K562 (cell line): ENCODE data around the gene LZTFL1. TPM values are rescaled to one million over a fixed set of nuclear protein-coding genes. Genes with fewer than 3 reads are reported as not detected.

Experiments used
- ARID1B ChIP-seq: fragments of 450-650 bp; IDR thresholded peaks from 2 replicates; pipeline ENCODE4 v1.6.1; 2016; ENCODE audit warnings: antibody characterized with exemption, mild to moderate bottlenecking, inconsistent platforms
- BCL6 ChIP-seq: fragments of 250-450 bp; sonication (Bioruptor Pico); IDR thresholded peaks from 2 replicates; pipeline ENCODE4 v1.4.0; 2020
- C11orf30 ChIP-seq: fragments of 450-650 bp; IDR thresholded peaks from 2 replicates; pipeline ENCODE4 v1.6.1; 2016; ENCODE audit warnings: low read depth, mild to moderate bottlenecking
- CBFA2T2 ChIP-seq: fragments of 450-650 bp; conservative IDR thresholded peaks from 2 replicates; pipeline ENCODE4 v1.6.1; 2017; ENCODE audit warnings: mild to moderate bottlenecking
- CTBP1 ChIP-seq: fragments of 450-650 bp; IDR thresholded peaks from 2 replicates; pipeline ENCODE4 v1.6.1; 2016; ENCODE audit warnings: borderline replicate concordance
- CTCF ChIP-seq, 3 experiments: IDR thresholded peaks in 2 of 3; conservative IDR thresholded peaks in 1 of 3; 2 replicates each; pipeline ENCODE4 v1.5.1; 2011 to 2012; ENCODE audit warnings: low read length in 3 of 3, mild to moderate bottlenecking in 3 of 3, control low read depth in 2 of 3, improper control_type of control experiment in 1 of 3, inconsistent platforms in 1 of 3, low read depth in 1 of 3, mixed read lengths in 1 of 3, moderate library complexity in 1 of 3; ENCODE audit not compliant: insufficient read depth in 2 of 3
- EGR1 ChIP-seq: fragments of 450-650 bp; conservative IDR thresholded peaks from 2 replicates; pipeline ENCODE4 v1.6.1; 2017; ENCODE audit warnings: mild to moderate bottlenecking
- ERF ChIP-seq: fragments of 450-650 bp; formaldehyde crosslinking; IDR thresholded peaks from 2 replicates; pipeline ENCODE4 v1.4.0; 2020; ENCODE audit warnings: mild to moderate bottlenecking, mixed read lengths
- FOXM1 ChIP-seq, 2 experiments: fragments of 450-650 bp in 1 of 2; sonication (generic) in 1 of 2; formaldehyde crosslinking in 1 of 2; IDR thresholded peaks; 2 replicates each; pipeline versions ENCODE4 v1.6.1 to v1.9.0; 2017 to 2022; ENCODE audit warnings: low read depth in 2 of 2, mild to moderate bottlenecking in 2 of 2, missing genetic modification reagents in 1 of 2, moderate library complexity in 1 of 2
- HDAC2 ChIP-seq: fragments of 450-650 bp; IDR thresholded peaks from 2 replicates; pipeline ENCODE4 v1.6.1; 2016; ENCODE audit warnings: mild to moderate bottlenecking
- HMBOX1 ChIP-seq: sonication (generic); IDR thresholded peaks from 2 replicates; pipeline ENCODE4 v1.6.1; 2016
- KLF13 ChIP-seq: fragments of 450-650 bp; IDR thresholded peaks from 2 replicates; pipeline ENCODE4 v1.6.1; 2016; ENCODE audit warnings: missing genetic modification characterization, low read depth, mild to moderate bottlenecking, missing compliant biosample characterization, moderate library complexity, borderline replicate concordance
- MAFK ChIP-seq: IDR thresholded peaks from 2 replicates; pipeline ENCODE4 v1.6.1; 2011; ENCODE audit warnings: low read length, improper control_type of control experiment
- NBN ChIP-seq: fragments of 450-650 bp; IDR thresholded peaks from 2 replicates; pipeline ENCODE4 v1.6.1; 2016; ENCODE audit warnings: low read depth, mild to moderate bottlenecking
- NCOR1 ChIP-seq: fragments of 450-650 bp; IDR thresholded peaks from 2 replicates; pipeline ENCODE4 v1.6.1; 2016; ENCODE audit warnings: mild to moderate bottlenecking, moderate library complexity
- NFIX ChIP-seq: fragments of 250-450 bp; sonication (Bioruptor Pico); IDR thresholded peaks from 2 replicates; pipeline ENCODE4 v1.4.0; 2020; ENCODE audit warnings: low read depth, mild to moderate bottlenecking, moderate library complexity
- STAT5A ChIP-seq: IDR thresholded peaks from 2 replicates; pipeline ENCODE4 v1.6.1; 2012; ENCODE audit warnings: low read length, inconsistent platforms, borderline replicate concordance
- TBL1XR1 ChIP-seq, 2 experiments: IDR thresholded peaks; 2 replicates each; pipeline ENCODE4 v1.6.1; 2012; ENCODE audit warnings: improper control_type of control experiment in 2 of 2, low read length in 2 of 2, mild to moderate bottlenecking in 1 of 2
- UBTF ChIP-seq, 2 experiments: IDR thresholded peaks; 2 replicates each; pipeline ENCODE4 v1.6.1; 2012; ENCODE audit warnings: improper control_type of control experiment in 2 of 2, low read depth in 2 of 2, low read length in 2 of 2, borderline replicate concordance in 1 of 2
- ZBTB2 ChIP-seq: fragments of 450-650 bp; IDR thresholded peaks from 2 replicates; pipeline ENCODE4 v1.6.1; 2016; ENCODE audit warnings: antibody characterized with exemption
- ZEB2 ChIP-seq: fragments of 450-650 bp; IDR thresholded peaks from 2 replicates; pipeline ENCODE4 v1.6.1; 2016
- polyA plus RNA-seq, 8 experiments: library from polyadenylated mRNA; depleted of rRNA in 4 of 8; stranded (reverse) in 5 of 8; unstranded in 3 of 8; fragments of >200 nt; fragmentation: Nextera tagmentation in 2 of 8; fragmentation: Illumina TruSeq in 1 of 8; extraction: Ambion mirVana in 2 of 8; extraction: Trizol in 1 of 8; gene quantifications; 2 replicates each; pipeline versions ENCODE4 v1.2.1 to v1.2.3, GENCODE V29; 2011 to 2014; ENCODE audit warnings: inconsistent platforms in 1 of 8, missing spikeins in 1 of 8
- total RNA-seq, 7 experiments: library from RNA; depleted of rRNA in 6 of 7; stranded (reverse); fragments of >200 nt in 6 of 7; fragmentation: Illumina TruSeq in 2 of 7; extraction: Trizol in 2 of 7; gene quantifications; 2 replicates each; pipeline versions ENCODE4 v1.2.1 to v1.2.3, GENCODE V29; 2011 to 2021; ENCODE audit warnings: low replicate concordance in 1 of 7

The LZTFL1 gene
- total and polyA plus RNA-seq, 9 of the 15 experiments (the other 6 are each of a cell fraction or from before 2014, with no cell fraction given) = 10.7 to 33.7 (median 15.3) TPM

DNA sequence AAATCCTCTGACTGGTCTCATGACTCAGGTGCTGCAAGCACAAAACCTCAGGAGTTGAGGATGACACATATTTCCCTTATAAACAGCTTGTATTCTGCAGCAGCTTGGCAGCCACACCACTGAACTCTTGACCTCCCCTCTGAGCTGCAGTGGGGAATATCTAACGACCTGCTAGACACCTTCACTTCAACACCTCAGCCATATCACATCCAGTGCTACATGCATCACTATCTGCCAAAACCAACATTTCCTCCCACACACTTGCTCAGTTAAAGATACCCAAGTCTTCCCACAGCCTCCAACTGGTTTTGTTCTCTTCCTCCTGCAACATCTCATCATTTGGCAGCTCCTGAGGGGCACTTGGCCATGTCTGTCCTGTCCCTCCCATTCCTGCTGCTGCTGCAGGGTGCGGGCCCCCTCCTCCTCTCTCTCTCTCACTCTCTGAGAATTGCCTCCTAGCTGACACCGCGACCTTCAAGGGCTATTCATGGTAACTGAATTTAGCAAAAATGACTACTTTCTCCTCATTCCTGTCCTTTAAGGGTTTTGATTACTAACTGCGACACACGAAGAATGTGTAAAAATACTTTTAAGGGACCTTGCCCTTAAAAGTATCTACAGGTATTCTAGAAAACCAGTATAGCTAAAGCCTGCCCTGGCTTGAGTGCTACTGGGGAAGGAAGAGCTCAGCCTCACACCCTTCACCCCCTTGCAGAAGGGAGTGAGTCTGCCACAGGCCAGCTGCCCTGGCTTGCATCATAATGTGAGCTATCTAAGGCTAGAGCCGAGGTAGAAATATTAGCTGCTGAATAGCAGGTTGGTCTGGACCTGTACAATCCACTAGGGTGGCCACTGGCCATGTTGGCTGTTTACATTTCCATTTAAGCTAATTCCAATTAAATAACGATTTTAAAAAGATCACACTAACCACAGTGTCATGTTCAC is 39.4 kb upstream of the LZTFL1 start (continued):
- TF ChIP-seq ZBTB2 (0 out of 2 replicates have a peak, but pooled peaks have one; percentile 63), ERF (CRISPR knock-in tag) (no peak), ARID1B (peak; percentile 95), MAFK (no peak), HDAC2 (peak; percentile 86), FOXM1 (IDR thresholded peaks at IDR 0.05; ENCODE audit: low read depth) (peak; percentile 49; the same call in 1 of the 2 replicates), FOXM1 (CRISPR knock-in tag; IDR thresholded peaks at IDR 0.05; ENCODE audit: low read depth) (no peak), STAT5A (peak; percentile 73), ZEB2 (peak; percentile 99), CBFA2T2 (peak; percentile 95), NFIX (CRISPR knock-in tag) (no peak), KLF13 (no peak), CTCF (IDR thresholded peaks at IDR 0.05 in 2 of 3, conservative IDR thresholded peaks at IDR 0.05 in 1 of 3; ENCODE audit: insufficient read depth in 2 of 3, low read depth in 1 of 3, low read length in 3 of 3) (no peak), HMBOX1 (peak; percentile 91), EGR1 (peak; percentile 83), NBN (peak; percentile 43; the same call in 1 of the 2 replicates), UBTF (IDR thresholded peaks at IDR 0.05; ENCODE audit: borderline replicate concordance in 1 of 2, low read depth in 2 of 2, low read length in 2 of 2) (0 out of 4 replicates have a peak, but pooled peaks of 1 of the 2 experiments have one; percentile 13), NCOR1 (peak; percentile 93), TBL1XR1 (IDR thresholded peaks at IDR 0.05; ENCODE audit: low read length in 2 of 2) (peak in 1 of 2 experiments; percentile 51; a peak in 1 of 4 replicates), C11orf30 (no peak), CTBP1 (peak; percentile 98), BCL6 (CRISPR knock-in tag) (no peak)
